Fibroblast of villous mesenchyme (primary cell): ENCODE results near the gene FCHSD2. TPM values are rescaled to one million over a fixed set of nuclear protein-coding genes. Genes with fewer than 3 reads are reported as not detected.

Source experiments
- DNase-seq: peaks from one replicate; pipeline ENCODE4 v3.0.0-alpha.2; 2010; ENCODE audit warnings: low read depth
- H3K4me3 ChIP-seq: 2 replicates; pipeline ENCODE4 v1.5.1; 2011; ENCODE audit warnings: low read depth, mild to moderate bottlenecking, low read length
- CTCF ChIP-seq: IDR thresholded peaks from 2 replicates; pipeline ENCODE4 v1.5.1; 2012; ENCODE audit warnings: low read depth, mild to moderate bottlenecking, low read length; ENCODE audit not compliant: insufficient read depth
- total RNA-seq: library from RNA; depleted of rRNA; stranded (reverse); fragments of >200 nt; gene quantifications from 2 replicates; pipeline ENCODE4 v1.2.3, GENCODE V29; 2012

Gene FCHSD2
- total RNA-seq, 1 donor, result 11.2 TPM

GRCh38 chr11:73152086-73152853, 10.2 kb upstream of the FCHSD2 start:
- DNase-seq, result no peak
- no peak for TF ChIP-seq CTCF
- H3K4me3 ChIP-seq, result no peak overlapping the region

DNA sequence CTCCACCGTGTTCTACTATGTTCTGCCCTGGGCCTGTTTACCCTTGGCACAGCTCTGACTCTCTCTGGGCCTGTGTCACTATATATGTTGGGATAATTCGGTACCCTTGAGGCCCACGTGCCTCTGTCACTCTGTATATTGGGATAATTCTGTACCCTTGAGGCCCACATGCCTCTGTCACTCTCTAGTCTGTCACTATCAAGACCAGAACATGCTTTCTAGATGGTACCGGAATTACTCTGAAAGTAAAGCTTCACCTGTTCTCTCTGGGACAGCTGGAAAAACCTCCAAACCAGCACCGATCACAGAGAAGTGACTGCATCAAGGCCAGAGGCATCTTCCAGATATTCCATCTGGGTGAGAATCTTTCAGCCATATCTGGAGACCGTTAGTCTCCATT, 9.3 kb upstream of the FCHSD2 start:
- no peak for DNase-seq
- TF ChIP-seq CTCF, result no peak
- no peak overlapping the region for H3K4me3 ChIP-seq

- TF ChIP-seq CTCF, result no peak
- peak; percentile 36 for DNase-seq
- no peak overlapping the region for H3K4me3 ChIP-seq
Observed at GRCh38 chr11:73149105-73149504, 7.0 kb upstream of the FCHSD2 start.

DNA sequence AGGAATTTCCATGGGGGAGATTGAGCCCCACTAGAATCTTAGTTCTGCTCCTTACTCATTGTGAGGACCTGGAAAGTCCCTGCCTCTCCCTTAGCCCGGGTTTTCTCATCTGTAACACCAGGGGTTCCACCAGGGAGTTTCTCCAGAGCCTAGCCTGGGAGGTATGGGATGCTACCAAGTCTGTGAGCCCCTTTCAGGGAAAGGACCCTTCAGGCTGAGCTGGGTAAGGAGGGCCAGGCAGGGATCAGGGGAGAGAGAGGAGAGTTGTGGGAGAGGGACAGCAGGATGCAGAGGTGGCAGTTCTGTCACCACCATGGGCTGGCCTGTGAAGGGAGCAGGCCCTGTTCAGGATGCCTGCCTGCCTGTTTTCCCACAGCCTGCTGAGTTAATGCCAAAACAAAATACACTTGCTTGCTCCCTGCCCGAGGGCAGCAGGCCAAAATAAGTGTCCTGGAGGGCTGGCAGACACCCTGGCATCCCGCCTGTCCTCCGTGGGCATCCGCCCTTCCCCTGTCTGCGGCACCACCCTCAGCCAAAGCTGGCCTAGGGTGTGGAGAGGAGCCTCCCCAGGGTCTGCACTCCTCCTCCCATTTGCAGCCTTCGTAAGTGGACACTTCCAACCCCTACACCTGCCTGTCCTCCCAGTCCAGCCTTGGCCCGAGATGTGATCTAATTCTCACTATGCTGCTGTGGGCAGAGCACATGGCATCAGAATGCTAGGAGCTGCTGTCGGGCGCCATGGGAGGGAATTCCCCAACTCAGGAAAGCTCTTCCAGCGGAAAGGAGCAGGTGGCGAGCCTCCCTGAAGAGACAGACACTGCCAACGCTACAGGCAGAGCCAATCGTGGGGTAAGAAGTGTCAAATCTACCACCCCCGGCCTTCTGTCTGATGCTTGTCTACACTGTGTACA, 5.9 kb upstream of the FCHSD2 start:
- DNase-seq, result no peak
- TF ChIP-seq CTCF, result no peak
- no peak overlapping the region for H3K4me3 ChIP-seq

DNA sequence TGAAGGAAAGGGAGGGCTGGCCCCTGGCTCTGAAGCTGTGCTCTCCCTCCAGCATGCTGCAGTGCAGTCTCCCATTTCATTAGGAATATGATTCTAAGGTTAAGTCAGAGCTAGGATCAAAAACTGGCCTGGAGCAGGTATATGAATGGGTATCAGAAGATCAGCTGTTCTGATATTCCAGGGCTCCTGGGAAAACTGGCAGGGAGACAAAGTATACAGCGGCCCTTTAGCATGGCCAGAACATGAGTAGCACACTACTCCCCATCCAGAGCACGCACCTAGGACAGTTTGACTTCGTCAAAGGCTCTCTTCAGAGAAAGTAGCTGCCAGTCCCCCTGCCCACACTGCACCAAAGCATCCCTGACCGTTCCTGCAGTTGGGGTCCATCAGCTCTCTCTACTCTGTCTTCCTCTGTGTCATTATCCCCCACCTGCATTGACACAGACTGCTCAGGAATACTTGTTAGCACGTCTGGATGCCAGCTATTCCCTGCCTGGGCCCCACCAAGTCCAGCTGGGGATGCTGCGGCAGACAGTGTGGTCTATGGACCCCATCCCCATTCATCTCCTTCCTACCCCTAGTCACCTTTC, 4.0 kb upstream of the FCHSD2 start:
- no peak for DNase-seq
- TF ChIP-seq CTCF, result no peak
- no peak overlapping the region for H3K4me3 ChIP-seq

GRCh38 chr11:73143126-73143838, 1.2 kb upstream of the FCHSD2 start:
- TF ChIP-seq CTCF, result no peak
- peak; percentile 61 for DNase-seq
- peak overlapping the region; percentile 96 for H3K4me3 ChIP-seq
